Activated CD4-positive, CD25-positive, alpha-beta regulatory T cell (primary cell): Measurements from ENCODE around the gene ZNF490.
"Not testable (repeated sequence)": the region's sequence is repeated elsewhere in the genome, so short reads cannot be mapped to it uniquely, and the experiment has no call there.

Experiments used
- DNase-seq, 4 experiments: peaks; one replicate each; lab custom pipeline; 2025; lab: John Stamatoyannopoulos, UW

ZNF490 gene

DNA sequence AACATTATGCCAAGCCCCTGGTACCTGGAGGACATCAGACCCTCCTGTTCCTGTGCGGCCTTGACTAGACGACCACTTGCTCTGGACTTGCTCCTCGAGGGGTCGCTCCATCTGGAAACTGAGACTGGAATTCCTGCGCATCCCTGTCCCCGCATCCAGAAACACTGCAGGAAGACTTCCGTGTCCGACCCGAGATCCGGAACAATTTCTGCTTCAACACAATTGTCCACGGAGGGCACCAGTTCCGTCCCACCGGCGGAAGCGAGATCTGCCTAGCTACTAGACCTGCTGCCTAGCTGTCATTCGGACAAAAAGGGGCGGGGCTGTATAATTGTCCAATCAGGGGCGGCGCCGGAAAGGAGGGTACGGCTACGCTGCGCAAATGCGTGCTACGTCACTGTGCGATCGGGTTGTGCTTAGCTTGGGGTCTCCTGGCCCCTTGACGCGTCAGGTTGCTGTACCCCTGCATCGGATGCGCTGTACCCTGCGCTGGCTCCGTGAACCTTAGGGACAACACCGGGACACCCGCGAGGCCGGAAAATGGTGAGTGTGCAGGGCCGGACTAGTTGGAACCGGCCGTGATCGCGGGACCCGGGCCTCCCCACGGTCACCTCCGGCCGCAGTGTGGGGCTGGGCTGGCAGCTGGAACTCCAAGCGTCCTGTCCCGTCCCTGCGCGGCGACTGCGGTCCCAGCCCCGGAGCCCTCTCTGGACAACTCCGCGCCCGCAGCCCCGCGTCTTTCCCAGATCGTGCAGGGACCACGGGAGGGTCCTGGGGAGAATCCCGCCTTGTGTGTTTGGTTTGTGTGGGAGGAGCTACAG, at the start of gene ZNF490, which contains the start of gene ZNF791:
TSS of gene ZNF490 (minus strand) at position 274 of the 821 bp plus-strand sequence. CDS start at position 141, 133 bp downstream.
TSS of gene ZNF791 (plus strand) at position 381 of the 821 bp plus-strand sequence. CDS start at position 541, 160 bp downstream.
- DNase-seq: peak; percentile 90 to 93 (median 92)

DNA sequence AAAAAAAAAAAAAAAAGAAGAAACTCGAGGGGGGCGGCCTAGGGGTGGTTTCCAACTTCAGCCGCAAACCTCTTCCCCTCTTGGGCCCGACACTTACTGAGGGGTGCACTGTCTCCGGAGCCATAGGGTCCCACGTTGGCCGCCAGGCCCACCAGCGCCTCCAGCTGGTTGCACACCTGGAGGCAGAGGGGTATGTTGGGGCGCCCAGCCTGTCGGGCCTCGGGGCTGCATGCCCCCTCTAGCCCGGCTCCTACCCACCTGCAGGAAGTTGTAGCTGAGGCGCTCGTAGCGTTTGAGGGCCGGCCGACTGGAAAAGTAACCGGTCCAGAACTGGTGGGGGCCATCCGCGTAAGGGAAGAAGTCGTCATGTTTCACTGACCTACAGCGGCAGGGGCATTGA, 47.4 kb upstream of the ZNF490 start:
- no peak for DNase-seq

DNA sequence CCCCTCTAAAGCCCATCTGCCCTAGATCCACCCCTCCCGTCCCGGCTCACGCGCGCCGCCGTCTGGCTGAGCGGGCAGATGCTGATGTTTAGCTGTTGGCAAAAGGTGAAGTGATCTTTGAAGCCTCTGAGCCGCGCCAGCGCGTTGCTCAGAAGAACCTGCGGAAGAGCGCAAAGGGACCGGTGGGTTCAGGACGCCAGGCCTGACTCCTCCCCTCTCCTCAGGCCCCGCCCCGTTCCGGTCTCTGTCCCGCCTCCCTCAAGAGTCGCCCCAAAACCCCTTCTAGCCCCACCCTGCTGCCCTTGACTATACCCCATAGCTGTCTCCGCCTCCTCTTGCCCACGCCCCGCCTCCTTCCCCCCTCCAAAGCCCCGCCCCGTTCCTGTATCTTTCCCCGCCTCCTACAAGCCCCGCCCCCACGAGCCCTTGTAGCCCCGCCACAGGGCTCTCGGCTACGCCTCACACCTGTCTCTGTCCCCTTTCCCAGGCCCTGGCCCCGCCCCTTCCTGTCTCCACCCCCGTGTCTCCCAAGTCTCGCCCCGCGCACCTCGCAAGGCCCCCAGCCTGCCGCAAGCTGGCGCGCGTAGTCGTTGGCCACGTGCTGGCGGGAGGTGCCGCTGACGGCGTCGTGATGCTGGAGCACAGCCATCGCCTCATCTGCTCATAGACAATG, 46.4 kb upstream of the ZNF490 start:
- DNase-seq: no peak

DNA sequence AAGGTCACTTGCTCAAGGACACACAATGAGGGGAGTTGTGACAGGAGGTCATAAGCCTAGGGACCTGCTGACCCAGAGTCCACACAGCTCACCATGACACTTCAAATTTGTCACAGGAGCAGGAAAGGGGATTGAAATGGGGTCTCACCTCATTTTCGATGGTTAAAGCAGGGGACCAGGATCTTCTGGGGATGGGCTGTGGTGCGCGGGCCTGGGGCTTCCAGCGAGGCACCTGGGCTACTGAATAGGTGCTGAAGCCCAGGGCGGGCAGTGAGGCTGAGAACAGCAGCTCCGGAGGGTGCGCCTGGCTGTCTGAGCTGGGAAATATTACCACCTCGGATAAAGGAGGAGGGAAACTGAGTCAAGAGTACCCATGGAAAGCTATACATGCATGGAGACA, 44.9 kb upstream of the ZNF490 start:
- no peak for DNase-seq

- DNase-seq: no peak
These were observed 41.6 kb upstream of the ZNF490 start for GRCh38 chr19:12652219-12652618.

GRCh38 chr19:12649941-12650340, 39.3 kb upstream of the ZNF490 start:
- no peak for DNase-seq

DNA sequence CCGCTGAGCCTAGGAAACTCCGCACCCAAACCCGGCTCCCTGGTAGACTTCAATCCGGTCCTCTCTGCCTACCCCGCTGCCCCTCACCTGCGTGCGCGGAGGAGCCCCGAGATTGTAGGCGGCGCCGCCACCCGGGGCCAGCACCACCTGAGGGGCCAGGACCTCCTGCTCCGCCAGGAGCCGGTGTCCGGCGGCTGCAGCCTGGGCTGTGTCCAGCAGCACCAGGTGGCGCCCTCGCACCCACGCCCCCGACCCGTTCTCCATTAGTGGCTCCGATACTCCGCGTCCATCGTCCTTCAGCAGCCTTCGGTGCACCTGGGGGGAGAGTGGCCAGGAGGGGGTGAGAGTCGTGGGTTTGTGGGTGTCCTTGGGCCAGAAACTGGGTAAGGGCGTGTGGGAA, 37.5 kb upstream of the ZNF490 start:
- no peak for DNase-seq

- DNase-seq: no peak
These were observed 37.0 kb upstream of the ZNF490 start for GRCh38 chr19:12647490-12648071.

GRCh38 chr19:12647047-12647446, 36.4 kb upstream of the ZNF490 start:
- no peak for DNase-seq

DNA sequence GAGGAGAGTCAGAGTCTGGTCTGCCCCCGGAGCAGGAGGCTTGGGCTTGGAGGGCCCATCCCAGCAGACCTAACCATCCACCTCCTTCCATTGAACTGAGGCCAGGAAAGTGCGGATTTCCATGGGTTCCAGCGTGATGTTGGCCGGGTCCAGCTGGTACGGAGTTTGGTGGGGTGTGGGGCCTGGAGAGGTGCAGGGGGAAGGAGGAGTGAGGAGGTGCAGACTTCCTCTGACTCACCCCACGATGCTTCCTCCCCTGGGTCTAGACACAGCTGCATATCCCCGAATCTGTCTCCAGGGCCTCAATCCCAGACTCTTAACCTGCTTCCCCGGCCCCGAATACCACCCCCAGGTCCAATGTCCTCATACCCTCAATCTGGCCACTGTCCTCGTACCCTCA, 35.9 kb upstream of the ZNF490 start:
- no peak for DNase-seq

DNA sequence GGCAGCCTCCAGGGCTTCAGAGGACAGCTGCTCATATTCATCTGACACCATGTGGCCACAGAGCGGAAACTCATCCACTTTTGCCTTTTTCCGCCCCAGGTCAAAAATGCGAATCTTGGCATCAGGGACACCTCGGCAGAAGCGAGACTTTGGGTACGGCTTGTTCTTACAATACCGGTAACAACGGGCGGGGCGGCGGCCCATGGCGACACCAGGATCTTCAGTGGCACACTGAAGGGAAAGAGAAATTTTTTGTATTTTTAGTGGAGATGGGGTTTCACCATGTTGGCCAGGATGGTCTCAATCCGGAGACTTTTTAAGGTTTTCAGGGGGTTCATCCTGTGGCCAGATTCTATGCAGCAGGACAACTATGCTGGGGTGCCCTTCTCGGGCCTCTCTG, 33.1 kb upstream of the ZNF490 start:
- DNase-seq: not testable (repeated sequence)

- no peak for DNase-seq
These were observed 31.9 kb upstream of the ZNF490 start for GRCh38 chr19:12642506-12642905.

DNA sequence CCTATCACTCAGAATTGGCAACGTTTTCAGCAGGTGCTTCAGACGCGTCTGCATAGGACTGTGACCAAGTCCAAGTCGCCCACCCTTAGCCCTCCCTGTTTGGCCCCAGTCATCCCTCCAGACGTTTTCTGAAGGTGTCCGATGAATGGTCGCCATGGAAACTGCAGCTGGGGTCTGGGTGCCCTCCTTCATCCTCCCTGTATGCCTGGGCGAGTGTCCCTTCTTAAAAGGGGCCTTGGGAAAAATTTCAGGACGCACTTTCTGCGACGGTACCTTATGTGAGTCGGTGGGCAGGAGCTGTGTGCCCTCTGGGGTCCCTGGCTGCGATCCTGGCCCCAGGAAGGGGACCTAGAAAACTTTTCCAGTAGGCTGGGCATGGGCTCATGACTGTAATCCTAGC, 30.8 kb upstream of the ZNF490 start:
- no peak for DNase-seq

DNA sequence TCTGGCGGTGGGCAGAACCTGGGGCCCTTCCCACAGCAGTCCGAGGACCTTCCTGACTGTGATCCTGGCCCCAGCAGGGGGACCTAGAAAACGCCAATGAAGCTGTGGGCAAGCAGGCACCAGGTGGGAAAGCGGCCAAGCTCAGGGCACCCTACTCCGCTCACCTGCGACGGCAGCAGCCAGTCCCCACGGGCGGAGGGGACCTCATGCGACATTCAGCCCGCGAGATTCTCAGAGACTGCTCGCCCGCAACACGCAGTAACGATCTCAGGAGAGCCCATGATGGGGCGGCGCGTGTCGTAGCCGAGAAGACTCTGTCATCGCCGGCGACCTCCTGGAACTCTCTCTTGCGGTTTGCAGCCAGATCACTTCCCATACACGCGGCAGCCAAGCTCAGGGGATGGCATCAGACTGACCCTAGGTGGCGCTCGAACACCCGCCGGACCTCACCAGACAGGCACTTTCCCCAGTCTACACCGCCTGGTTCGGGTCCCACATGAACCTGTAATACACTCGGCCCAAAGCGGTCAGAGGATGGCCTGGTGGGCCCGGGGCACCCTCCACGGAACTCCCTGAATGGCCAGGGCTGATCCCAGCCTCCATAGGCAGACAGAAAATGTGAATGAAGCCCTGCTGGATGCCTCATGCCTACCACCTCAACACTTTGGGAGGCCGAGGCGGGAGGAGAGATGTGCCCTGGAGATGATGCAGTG, 29.4 kb upstream of the ZNF490 start:
- DNase-seq: peak; percentile 66 to 80 (median 70)

GRCh38 chr19:12638611-12639182, 28.1 kb upstream of the ZNF490 start:
- no peak for DNase-seq

- DNase-seq: no peak
These were observed 26.0 kb upstream of the ZNF490 start for GRCh38 chr19:12636631-12637030.

- DNase-seq: no peak
These were observed 18.6 kb upstream of the ZNF490 start for GRCh38 chr19:12629215-12629614.

DNA sequence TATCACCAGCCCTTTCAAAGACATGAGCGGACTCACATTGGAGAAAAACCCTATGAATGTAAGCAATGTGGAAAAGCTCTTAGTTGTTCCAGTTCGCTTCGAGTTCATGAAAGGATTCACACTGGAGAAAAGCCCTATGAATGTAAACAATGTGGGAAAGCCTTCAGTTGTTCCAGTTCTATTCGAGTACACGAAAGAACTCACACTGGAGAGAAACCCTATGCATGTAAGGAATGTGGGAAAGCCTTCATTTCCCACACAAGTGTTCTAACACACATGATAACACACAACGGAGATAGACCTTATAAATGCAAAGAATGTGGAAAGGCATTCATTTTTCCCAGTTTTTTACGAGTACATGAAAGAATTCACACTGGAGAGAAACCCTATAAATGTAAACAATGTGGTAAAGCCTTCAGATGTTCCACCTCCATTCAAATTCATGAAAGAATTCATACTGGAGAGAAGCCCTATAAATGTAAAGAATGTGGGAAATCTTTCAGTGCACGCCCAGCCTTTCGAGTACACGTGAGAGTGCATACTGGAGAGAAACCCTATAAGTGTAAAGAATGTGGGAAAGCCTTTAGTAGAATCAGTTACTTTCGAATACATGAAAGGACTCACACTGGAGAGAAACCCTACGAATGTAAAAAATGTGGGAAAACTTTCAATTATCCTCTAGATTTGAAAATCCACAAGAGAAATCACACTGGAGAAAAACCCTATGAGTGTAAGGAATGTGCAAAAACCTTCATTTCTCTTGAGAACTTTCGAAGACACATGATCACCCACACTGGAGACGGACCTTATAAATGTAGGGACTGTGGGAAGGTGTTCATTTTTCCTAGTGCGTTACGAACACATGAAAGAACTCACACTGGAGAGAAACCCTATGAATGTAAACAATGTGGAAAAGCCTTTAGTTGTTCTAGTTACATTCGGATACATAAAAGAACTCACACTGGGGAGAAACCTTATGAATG, 17.7 kb upstream of the ZNF490 start:
- no peak for DNase-seq

GRCh38 chr19:12626958-12627357, 16.3 kb upstream of the ZNF490 start:
- no peak for DNase-seq

GRCh38 chr19:12623361-12624031, 12.9 kb upstream of the ZNF490 start:
- DNase-seq: no peak
